GM21381 (cell line): ENCODE results near the gene R3HDML.
"Not testable (repeated sequence)": the region's sequence is repeated elsewhere in the genome, so short reads cannot be mapped to it uniquely, and the experiment has no call there.

Experiments used
- ATAC-seq: cut with Tn5 transposase; IDR thresholded peaks from one replicate; pipeline ENCODE4 v1.9.1; 2021; ENCODE audit warnings: mild to moderate bottlenecking, moderate library complexity; ENCODE audit not compliant: unreplicated experiment

R3HDML gene, protein sequence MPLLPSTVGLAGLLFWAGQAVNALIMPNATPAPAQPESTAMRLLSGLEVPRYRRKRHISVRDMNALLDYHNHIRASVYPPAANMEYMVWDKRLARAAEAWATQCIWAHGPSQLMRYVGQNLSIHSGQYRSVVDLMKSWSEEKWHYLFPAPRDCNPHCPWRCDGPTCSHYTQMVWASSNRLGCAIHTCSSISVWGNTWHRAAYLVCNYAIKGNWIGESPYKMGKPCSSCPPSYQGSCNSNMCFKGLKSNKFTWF

DNA sequence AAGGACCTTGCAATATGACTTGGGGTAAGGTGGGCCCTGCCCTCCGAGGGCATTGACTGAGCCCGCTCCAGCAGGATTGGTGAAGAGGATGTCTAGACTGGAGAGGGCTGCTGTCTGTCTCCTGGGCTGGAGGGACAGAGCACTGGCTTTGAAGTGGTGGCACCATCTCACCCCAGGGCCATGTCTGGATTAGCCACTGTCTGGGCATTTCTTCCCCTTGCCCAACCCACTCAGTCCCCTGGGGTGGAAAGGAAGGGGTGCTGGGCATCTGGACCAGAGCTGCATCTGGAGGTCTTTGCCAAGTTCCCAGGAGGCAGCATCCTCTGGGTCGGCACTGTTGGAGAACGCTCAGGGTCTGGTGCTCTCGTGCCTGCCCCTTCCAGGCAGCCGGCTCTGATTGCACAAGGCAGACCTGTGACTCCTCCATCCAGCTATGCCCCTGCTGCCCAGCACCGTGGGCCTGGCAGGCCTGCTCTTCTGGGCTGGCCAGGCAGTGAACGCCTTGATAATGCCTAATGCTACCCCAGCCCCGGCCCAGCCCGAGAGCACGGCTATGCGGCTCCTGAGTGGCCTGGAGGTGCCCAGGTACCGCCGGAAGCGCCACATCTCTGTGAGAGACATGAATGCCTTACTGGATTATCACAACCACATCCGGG lies at the start of gene R3HDML:
R3HDML (plus strand) TSS at position 319 of the 656 bp plus-strand sequence; CDS start at position 434, 115 bp downstream.
- no peak for ATAC-seq

DNA sequence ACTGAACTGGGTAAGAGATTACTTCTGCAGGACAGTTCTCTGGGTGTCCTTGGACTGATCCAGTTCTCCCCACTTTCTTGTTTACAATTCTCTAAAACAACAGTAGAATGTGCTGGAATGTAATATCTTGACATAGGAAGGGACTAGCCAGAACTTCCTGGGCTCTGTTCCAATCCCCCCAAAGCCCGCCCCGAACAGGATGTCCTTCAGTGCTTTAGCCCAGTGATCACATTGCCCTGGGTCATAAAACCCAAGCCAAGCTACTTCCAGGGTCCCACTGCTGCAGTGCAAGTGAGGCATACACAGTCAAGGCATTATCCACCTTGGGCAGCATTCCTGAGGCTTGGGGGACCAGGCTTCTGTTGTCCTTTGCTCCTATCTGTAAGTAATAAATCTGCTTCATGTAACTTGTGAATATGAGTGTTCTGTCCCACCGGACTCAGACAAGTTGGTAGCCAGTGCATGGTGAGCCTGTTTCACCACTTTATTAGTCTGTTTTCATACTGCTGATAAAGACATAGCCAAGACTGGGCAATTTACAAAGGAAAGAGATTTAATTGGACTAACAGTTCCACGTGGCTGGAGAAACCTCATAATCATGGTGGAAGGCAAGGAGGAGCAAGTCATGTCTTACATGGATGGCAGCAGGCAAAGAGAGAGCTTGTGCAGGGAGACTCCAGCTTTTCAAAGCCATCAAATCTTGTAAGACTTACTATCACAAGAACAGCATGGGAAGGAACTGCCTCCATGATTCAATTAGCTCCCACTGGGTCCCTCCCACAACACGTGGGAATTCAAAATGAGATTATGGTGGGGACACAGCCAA lies 49.4 kb upstream of the R3HDML start:
- no peak for ATAC-seq

DNA sequence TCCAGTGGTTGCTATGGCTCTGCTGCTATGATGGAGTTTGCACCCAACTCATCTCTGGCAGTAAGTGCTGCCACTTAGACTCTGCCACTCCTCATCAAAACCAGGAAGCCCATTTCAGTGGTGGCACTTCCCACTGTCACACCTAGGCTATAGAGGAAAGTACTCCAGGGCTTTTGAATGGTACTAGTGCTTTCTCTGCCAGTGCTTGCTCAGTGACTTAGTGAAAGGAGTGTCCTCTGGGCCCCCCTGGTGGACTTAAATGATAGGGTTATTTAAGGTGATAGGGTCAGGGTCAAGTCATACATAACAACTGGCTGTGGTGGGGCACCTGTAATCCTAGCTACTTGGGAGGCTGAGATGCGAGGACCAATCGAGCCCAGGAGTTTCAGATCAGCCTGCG lies 48.6 kb upstream of the R3HDML start:
- no peak for ATAC-seq

DNA sequence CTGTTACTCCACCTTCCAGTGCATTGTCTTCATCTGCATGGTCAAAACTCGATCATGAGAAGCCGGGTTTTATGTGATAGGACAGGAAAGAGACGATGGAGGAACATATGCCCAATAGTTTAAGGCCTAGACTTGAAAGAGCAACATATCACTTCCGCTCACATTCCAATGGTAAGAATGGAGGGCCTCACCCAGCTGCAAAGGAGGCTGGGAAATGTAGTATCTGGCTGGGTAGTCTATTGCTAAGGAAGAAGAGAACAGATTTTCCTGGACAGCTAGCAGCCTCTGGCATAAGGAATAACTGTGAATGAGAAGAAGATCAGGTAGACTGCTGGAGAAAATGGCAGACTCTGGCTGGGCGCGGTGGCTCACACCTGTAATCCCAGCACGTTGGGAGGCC lies 45.1 kb upstream of the R3HDML start:
- no peak for ATAC-seq

DNA sequence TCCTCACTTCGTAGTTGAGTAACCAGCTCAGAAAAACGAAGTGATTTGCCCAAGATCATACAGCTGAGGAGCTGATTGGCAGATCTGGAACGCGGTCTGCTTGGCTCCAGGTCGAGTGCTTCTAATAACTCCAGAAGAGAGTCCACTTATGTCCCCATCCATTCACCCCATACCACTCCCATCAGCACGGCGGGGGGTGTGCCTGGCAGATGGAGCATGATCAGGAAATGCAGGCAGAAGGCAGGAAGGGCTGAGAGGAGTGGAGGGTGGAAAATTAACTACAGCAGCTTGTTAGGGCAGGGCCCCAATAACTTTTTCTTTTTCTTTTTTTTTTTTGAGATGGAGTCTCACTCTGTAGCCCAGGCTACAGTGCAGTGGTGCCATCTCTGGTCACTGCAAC lies 40.8 kb upstream of the R3HDML start:
- no peak for ATAC-seq

DNA sequence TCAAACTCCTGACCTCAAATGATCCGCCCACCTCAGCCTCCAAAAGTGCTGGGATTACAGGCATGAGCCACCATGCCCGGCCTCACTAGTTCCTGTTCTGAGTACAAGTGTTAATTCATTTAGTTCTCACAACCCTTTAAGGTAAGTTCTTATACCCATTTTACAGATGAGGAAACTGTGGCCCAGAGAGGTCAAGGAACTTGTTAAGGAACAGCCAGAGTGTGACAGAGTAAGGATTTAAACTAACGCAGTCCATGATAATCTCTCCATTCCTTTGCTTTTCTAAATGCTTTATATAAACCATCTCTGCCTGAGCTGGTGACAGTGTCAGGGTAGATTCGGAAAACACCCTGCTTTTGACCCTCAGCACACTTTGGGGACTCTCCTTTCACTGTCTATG lies 39.1 kb upstream of the R3HDML start:
- no peak for ATAC-seq

DNA sequence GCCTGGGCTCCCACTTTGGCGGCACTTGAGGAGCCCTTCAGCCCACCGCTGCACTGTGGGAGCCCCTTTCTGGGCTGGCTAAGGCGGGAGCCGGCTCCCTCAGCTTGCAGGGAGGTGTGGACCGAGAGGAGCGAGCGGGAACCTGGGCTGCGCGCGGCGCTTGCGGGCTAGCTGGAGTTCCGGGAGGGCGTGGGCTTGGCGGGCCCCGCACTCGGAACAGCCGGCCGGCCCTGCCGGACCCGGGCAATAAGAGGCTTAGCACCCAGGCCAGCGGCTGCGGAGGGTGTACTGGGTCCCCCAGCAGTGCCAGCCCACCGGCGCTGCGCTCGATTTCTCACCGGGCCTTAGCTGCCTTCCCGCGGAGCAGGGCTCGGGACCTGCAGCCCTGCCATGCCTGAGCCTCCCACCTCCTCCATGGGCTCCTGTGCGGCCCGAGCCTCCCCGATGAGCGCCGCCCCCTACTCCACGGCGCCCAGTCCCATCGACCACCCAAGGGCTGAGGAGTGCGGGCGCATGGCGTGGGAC lies 37.8 kb upstream of the R3HDML start:
- ATAC-seq: not testable (repeated sequence)

DNA sequence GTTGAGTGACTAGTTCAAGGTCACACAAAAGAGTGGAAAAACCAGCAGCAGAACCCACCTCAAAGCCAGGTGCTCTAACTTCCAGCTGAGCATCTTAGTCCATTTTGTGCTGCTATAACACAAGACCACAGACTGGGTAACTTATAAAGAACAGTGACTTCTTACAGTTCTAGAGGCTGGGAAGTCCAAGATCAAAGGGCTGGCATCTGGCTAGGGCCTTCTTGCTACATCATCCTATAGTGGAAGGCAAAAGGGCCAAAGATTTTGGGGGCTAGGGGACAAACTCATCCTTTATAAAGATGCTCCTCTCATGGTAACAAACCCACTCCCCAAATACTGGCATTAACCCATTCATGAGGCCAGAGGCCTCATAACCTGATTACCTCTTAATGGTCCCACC lies 35.6 kb upstream of the R3HDML start:
- no peak for ATAC-seq

DNA sequence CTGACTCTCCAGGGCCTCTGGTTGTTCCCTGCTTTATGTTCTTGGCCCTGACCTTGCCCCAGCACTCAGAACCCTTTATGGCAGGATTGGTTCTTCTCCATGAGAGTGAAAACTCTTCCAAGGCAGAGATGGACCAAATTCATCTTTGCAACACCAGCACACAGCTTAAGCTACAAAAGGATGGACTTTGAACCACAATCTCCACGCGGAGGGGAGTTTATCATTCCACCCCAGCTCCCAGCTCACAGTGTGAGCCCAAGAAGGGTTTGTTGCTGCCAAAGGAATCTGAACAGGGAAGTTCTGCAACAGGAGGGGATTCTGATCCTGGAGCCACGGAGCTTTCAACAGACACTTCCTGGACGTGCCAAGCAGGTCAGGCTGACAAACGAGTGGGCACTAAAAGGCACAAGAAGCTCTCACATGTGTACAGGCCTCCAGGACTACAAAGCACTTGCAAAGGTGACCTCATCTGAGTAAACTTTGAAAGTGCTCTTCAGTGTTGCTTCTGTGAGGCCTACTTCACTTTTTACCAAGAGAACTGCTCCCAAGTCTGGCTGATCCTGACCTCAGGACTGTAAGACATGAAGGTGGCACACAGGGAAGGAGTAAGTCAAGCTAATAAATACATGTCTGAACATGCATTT lies 34.7 kb upstream of the R3HDML start:
- ATAC-seq: no peak

DNA sequence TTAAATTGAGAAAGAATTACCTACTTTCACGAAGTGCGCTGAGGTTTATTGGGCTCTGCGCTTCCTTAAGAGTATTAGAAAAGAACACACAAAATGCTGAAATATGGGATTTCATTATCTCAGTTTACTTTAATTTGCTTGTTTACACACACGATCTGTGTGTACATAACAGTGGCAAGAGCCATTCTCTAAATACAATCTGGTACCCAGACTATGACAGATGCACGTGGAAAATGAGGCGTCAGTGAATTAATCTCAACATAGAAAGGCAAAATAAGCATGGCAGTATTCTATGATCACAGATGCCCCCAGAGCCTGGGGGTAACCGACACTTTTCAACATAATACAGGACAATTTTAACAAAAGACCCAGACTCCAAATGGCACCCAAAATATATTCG lies 34.1 kb upstream of the R3HDML start:
- ATAC-seq: no peak

DNA sequence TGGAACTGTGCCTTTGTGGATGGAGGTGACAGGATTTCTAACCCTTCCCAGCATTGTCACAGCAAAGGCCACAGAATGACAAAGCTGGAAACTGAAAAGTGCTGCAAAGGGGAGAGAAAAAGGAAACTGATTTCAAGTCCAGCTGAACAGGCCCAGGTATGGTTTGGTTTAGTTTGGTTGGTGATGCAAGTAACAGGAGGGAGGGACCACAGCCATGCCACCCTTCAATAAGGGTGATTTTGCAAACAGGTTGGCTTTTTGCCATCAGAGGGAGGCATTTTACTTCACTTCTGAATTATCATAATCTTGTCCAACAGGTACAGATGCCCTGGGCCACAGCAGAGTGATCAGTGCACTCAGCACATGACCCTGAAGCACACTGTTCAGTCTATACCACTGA lies 32.5 kb upstream of the R3HDML start:
- no peak for ATAC-seq

DNA sequence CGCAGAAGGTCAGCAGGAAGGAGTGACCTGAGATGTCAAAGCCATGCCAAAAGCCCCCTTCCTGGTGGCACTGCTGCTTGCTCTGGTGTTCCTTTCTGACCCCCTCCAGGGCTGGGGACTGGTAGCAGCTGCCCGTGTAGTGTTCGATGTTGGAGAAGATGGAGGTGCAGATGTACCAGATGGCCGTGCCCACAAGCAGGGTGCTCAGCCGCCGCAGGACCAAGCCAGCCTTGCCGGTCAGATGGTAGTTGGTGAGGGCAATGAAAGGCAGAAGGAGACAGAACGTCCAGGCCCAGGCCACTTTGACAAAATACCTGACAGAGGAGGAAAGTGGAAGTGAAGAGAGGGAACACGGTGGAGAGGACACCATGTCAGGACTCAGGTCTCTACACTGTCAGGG lies 29.9 kb upstream of the R3HDML start:
- no peak for ATAC-seq

DNA sequence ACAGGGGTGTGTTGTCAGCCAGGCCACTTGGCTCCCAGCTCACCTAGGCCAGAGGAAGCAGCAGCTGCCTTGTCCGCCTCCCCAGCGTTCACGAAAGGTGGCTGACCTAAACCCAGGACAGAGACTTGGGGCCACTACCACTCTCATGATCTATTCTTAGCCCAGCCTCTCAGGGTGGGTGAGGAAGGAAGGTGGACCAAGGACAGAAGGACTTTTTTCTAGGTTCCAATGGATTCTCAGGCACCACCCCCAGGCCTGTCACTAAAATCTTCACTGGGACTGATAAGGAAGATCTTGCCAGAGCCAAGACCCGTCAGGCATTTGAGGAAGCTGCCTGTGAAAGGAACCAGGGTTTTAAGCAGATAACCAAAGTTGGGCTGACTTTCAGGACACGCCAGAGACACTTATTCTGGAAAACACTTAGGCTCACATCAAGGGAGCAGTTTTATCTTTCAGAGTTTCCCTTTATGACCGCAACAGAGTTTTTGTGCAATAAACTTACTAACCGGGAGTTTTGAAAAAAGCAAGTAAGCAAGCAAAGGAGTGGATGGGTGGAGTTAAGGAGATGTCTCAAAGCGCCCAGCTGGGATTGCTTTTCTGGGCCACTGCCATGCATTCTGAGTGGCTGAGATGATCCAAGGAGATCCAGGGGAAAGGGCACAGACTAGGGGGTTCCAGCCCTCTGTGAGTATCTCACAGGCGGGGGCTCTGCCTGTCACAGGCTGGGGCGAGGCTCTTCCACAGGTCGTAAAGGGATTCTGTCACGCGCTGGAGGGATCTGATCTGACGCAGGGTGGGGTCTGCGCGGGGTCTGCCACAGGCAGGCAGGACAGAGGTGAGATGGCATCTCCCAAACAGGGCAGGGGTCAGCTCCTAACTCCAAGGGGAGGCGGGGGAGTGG lies 26.8 kb upstream of the R3HDML start:
- no peak for ATAC-seq

DNA sequence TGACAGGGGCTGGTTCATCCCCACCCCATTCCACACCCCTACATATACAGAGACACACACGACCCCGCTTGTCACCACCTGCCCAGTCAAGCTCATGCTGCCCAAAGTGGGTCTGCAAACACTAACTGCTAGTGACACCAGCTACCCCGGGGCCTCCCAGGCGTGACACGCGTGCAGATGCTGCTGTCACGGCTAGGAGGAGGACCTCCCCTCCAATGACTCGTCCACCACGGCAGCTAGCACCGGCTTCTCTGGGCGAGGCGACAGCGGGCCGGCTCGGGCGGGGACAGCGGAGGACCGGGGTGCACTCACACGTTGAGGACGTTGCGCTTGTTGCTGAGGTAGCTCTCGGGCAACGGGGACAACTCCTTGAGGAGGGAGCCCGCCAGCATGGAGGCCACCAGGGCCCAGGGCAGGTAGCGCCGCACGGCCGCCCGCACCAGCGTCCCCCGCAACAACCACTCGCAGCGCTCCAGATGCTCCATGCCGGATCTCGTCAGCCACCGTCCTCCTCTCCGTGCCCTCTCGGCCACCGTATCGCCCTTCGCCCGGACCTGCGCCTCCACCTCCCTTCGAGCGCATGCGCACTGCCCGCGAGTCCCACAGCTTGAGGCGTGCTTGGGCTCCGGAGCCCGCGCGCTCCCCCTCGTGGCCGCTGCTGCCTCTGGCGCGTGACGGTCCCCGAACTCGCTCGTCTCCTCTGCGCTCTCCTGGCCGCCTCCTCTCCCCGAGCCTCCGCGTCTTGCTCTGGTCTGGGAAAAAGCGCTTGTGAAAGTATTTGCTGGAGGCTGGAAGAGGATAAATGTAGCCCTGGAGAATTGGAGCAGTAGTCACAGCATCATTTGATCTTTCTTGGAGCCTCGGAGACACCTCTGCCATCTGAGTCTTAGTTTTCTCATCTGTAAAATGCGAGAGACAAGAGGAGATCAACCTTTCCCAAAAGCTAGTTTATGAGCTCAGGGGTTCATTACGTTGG lies 25.9 kb upstream of the R3HDML start, which contains the start of gene FITM2:
FITM2 (minus strand) TSS at position 539 of the 976 bp plus-strand sequence; CDS start at position 485, 54 bp downstream.
- ATAC-seq: peak; percentile 92

DNA sequence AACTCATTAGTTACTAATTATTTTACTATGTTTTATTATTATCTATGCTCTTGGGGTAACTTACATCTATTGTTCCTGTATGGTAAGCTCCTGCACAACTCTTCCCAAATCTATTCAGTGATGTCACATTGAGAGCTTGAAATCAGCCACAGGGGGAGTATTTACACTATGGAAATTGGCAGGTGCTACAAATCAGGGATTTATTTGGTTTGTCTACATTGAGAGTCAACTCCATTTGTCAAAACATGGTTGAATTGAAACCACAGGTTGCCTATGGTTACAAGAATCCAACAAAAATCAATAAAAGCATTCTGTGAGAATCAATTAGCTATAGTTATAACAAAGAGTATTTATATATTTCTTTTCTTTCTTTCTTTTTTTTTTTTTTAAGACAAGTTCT lies 22.0 kb upstream of the R3HDML start:
- no peak for ATAC-seq

DNA sequence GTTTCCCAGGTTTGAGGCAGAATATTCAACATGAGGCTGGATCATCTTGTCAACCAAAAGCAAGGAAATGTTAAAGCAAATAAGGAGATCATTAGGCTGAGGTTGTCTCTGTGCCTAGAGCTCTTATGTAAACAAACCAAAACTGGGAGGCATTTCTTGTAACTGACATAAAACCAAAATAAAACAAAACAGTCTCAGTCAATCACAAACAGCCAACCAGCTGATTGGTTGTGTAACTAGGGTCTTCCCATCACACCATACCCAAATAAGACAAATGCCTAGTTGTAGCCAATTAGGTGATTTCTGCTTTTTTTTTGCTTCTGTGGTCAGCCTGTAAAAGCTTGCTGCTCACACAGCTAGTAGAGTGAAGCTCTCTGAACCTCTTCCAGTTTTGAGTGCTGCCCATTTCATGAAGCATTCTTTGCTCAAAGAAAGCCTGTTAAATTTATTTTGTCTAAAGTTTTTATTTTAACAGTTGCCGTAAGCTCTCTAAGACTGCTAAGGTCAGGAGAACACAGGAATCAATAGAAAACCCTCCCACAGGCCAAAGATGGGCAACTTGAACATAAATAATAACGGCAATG lies 16.9 kb upstream of the R3HDML start:
- no peak for ATAC-seq

DNA sequence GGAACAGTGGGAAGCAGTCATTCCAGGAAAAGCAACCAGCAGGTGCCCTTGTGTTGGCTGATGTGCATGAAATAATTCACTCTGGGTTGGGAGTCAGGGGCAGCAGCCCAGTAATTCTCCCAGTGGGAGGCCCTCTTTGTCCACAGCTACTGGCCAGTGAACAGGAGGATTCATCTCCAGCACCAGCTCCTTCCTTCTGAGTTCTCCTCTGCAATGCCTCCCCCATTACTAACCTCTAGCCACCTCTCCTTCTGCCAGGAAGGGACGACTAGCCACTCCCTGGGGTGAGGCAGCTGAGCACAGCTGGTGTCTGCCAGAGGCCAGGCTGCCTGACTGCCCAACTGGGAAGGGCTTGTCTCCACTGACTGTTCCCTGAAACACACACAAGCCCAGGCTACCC lies 12.5 kb upstream of the R3HDML start:
- ATAC-seq: no peak

DNA sequence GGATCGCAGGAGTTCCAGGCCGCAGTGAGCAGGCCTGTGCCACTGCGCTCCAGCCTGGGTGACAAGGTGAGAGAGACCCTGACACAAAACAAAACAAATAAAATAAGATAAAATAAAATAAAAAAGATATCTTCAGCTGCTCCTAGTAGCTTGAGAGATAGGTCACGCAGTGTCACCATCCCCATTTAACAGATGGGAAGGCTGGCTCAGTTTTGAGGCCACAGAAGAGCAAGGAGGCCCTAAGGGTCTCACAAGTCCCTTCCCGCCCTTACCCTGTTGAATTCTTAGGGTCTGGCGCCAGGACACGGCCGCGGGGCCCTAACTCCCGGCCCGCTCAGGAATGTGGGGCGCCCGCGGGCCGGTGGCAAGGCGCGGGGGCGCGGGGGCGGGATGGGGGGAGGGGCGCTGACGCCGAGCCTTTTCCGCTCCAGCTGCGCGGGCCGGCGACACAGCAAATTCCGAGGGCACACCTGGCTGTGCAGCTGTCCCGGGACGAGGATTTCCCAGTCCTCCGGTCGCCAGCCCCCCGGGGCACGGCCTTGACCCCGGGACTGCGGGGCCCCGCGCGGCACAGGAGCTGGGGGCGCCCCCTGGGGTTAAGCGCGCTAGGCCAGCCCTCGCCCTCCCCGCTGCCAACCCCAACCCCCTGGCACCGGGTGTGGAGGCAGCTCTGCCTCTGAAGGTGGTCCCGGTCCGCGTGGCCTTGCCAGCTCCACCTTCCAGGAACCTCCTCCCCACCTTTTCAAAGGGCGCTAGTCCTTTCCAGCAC lies 10.3 kb upstream of the R3HDML start:
- ATAC-seq: no peak
